ENCODE measurements around the gene ADGRB2.

ADGRB2 gene

DNA sequence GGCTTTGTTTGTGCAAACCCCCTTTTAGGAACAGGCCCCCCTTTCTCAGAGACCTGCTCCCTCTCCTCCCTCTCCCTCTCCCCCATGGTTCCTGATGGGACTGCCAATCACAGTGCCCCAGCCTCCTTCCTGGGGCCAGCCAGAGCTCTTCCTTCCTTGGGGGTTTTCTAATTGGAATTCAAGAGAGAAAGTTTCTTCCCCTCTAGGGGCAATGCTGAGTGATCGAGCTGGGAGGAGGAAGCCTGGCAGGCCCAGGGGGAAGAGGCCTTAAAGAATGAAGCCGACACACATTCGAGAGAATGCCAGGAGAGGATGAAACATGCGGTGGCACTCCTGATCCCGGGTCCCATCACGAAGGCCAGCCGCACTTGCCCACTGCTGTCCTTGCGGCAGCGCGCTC, 39.0 kb downstream of the ADGRB2 start:
- Histone ChIP-seq H3K36me3 (peaks cover 14% of the 10 kb centered on the region), H3K4me3 (ENCODE audit: low read depth, low read length) (no peak overlapping the region), H3K9me3 (ENCODE audit: severe bottlenecking) (no peaks in the 10 kb centered on the region), H3K27me3 (ENCODE audit: insufficient read depth, low read depth, severe bottlenecking) (no peaks in the 10 kb centered on the region), H3K27ac (no peak overlapping the region)
- no peak for DNase-seq
- TF ChIP-seq, protein P1, sequence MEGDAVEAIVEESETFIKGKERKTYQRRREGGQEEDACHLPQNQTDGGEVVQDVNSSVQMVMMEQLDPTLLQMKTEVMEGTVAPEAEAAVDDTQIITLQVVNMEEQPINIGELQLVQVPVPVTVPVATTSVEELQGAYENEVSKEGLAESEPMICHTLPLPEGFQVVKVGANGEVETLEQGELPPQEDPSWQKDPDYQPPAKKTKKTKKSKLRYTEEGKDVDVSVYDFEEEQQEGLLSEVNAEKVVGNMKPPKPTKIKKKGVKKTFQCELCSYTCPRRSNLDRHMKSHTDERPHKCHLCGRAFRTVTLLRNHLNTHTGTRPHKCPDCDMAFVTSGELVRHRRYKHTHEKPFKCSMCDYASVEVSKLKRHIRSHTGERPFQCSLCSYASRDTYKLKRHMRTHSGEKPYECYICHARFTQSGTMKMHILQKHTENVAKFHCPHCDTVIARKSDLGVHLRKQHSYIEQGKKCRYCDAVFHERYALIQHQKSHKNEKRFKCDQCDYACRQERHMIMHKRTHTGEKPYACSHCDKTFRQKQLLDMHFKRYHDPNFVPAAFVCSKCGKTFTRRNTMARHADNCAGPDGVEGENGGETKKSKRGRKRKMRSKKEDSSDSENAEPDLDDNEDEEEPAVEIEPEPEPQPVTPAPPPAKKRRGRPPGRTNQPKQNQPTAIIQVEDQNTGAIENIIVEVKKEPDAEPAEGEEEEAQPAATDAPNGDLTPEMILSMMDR (IDR thresholded peaks at IDR 0.05; ENCODE audit: low read depth, low read length) = no peak

GRCh38 chr1:31723828-31724359, 40.2 kb downstream of the ADGRB2 start:
- peaks cover 14% of the 10 kb centered on the region for H3K36me3 ChIP-seq
- H3K9me3 ChIP-seq (ENCODE audit: severe bottlenecking) = no peaks in the 10 kb centered on the region
- no peak overlapping the region for H3K27ac ChIP-seq
- TF ChIP-seq, protein P1 (IDR thresholded peaks at IDR 0.05; ENCODE audit: low read depth, low read length) = no peak
- DNase-seq = no peak
- no peak overlapping the region for H3K4me3 ChIP-seq (ENCODE audit: low read depth, low read length)
- H3K27me3 ChIP-seq (ENCODE audit: insufficient read depth, low read depth, severe bottlenecking) = no peaks in the 10 kb centered on the region

DNA sequence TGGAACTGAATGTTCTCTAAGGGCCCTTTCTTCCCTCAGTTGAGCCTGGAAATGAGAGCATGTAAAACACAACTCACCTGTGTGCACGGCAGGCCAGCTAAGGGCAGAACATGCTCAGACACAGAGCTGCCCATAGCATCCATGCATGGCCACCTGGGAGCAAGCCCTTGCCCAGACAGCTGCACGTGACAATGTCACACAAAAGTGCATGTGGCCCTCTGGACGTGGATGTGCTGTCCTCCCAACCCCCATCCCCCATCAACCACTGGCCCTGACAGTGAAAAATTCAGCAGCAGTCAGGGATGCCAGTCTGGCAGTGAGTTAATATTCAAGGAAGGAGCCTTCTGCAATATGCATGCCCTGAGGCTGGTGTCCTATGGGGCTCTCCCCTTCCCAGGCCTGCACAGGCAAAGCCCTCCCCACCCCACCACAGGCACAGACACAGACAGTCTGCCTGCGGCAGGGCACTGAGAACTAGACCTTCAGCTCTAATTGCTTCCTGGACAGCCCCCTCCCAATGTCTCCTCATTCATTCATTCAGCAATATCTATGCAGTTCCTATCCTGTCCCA, 45.7 kb downstream of the ADGRB2 start:
- no peaks in the 10 kb centered on the region for H3K9me3 ChIP-seq (ENCODE audit: severe bottlenecking)
- no peak overlapping the region for H3K27ac ChIP-seq
- no peak for DNase-seq
- no peaks in the 10 kb centered on the region for H3K27me3 ChIP-seq (ENCODE audit: insufficient read depth, low read depth, severe bottlenecking)
- TF ChIP-seq, protein P1 (IDR thresholded peaks at IDR 0.05; ENCODE audit: low read depth, low read length) = no peak
- H3K36me3 ChIP-seq = no peaks in the 10 kb centered on the region
- H3K4me3 ChIP-seq (ENCODE audit: low read depth, low read length) = no peak overlapping the region

DNA sequence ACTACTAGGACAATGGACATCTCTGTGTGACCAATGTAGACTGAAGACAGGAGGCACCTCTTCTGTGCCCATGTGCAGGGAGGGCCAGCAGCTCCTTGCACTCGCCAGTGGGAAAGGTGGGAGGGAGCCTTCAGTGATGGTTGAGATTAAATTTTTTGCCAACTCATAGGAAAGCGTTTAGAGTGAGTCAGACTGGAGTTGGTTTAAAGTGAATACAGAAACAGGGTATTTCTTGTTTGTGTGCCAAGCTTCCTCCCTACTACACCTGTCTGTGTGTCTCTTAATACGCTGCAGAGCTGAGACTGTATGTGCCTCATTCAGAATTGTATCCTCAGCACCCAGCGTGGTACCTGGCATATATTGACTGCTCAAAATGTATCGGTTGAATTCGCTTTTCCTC, 46.8 kb downstream of the ADGRB2 start:
- TF ChIP-seq, protein P1 (IDR thresholded peaks at IDR 0.05; ENCODE audit: low read depth, low read length) = no peak
- H3K9me3 ChIP-seq (ENCODE audit: severe bottlenecking) = no peaks in the 10 kb centered on the region
- H3K36me3 ChIP-seq = no peaks in the 10 kb centered on the region
- DNase-seq = no peak
- no peak overlapping the region for H3K4me3 ChIP-seq (ENCODE audit: low read depth, low read length)
- H3K27me3 ChIP-seq (ENCODE audit: insufficient read depth, low read depth, severe bottlenecking) = no peaks in the 10 kb centered on the region
- H3K27ac ChIP-seq = no peak overlapping the region

DNA sequence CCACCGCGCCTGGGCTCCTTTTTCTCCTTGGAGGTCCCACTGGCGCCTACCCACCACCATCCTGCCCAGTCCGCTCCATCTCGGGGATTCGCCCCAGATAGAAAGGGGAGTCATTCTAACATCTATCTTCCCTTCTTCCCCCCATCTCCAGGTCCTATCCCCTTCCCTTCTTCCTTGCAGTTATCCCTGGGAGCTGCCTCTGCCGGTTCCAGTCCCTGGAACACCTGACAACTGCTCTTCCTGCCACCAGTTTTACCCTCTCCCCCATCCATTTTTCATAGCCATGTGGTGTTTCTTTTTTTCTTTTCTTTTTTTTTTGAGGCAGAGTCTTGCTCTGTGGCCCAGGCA, 48.3 kb downstream of the ADGRB2 start:
- H3K36me3 ChIP-seq = no peaks in the 10 kb centered on the region
- no peak overlapping the region for H3K4me3 ChIP-seq (ENCODE audit: low read depth, low read length)
- H3K27me3 ChIP-seq (ENCODE audit: insufficient read depth, low read depth, severe bottlenecking) = no peaks in the 10 kb centered on the region
- no peak for DNase-seq
- TF ChIP-seq, protein P1 (IDR thresholded peaks at IDR 0.05; ENCODE audit: low read depth, low read length) = no peak
- no peaks in the 10 kb centered on the region for H3K9me3 ChIP-seq (ENCODE audit: severe bottlenecking)
- no peak overlapping the region for H3K27ac ChIP-seq
